Measurements from ENCODE around the gene ACACA.

Gene ACACA

GRCh38 chr17:37134050-37134449 is 272.6 kb downstream of the ACACA start:
- DNase-seq (ENCODE audit: low read depth in 2 of 2) = no peak

GRCh38 chr17:37133136-37133535 is 273.5 kb downstream of the ACACA start:
- no peak for DNase-seq (ENCODE audit: low read depth in 2 of 2)

- no peak for DNase-seq (ENCODE audit: low read depth in 2 of 2)
Measured at GRCh38 chr17:37131669-37132611, 274.7 kb downstream of the ACACA start.

GRCh38 chr17:37130984-37131446 is 275.6 kb downstream of the ACACA start:
- no peak for DNase-seq (ENCODE audit: low read depth in 2 of 2)

GRCh38 chr17:37124821-37125173 is 281.8 kb downstream of the ACACA start:
- DNase-seq (ENCODE audit: low read depth in 2 of 2) = no peak

GRCh38 chr17:37123941-37124820 is 282.5 kb downstream of the ACACA start:
- DNase-seq (ENCODE audit: low read depth in 2 of 2) = no peak

- DNase-seq (ENCODE audit: low read depth in 2 of 2) = no peak
Measured at GRCh38 chr17:37123386-37123785, 283.2 kb downstream of the ACACA start.

- no peak for DNase-seq (ENCODE audit: low read depth in 2 of 2)
Measured at GRCh38 chr17:37121616-37122015, 285.0 kb downstream of the ACACA start.

- no peak for DNase-seq (ENCODE audit: low read depth in 2 of 2)
Measured at GRCh38 chr17:37118366-37119137, 288.1 kb downstream of the ACACA start.

- DNase-seq (ENCODE audit: low read depth in 2 of 2) = no peak
Measured at GRCh38 chr17:37117373-37118142, 289.1 kb downstream of the ACACA start.

- no peak for DNase-seq (ENCODE audit: low read depth in 2 of 2)
Measured at GRCh38 chr17:37116671-37117185, 289.9 kb downstream of the ACACA start.

GRCh38 chr17:37111329-37111728 is 295.3 kb downstream of the ACACA start:
- no peak for DNase-seq (ENCODE audit: low read depth in 2 of 2)

GRCh38 chr17:37110746-37111145 is 295.9 kb downstream of the ACACA start:
- no peak for DNase-seq (ENCODE audit: low read depth in 2 of 2)

- no peak for DNase-seq (ENCODE audit: low read depth in 2 of 2)
Measured at GRCh38 chr17:37109731-37110710, 296.6 kb downstream of the ACACA start.

GRCh38 chr17:37109106-37109505 is 297.5 kb downstream of the ACACA start:
- no peak for DNase-seq (ENCODE audit: low read depth in 2 of 2)

- no peak for DNase-seq (ENCODE audit: low read depth in 2 of 2)
Measured at GRCh38 chr17:37107406-37108083, 299.1 kb downstream of the ACACA start.

- DNase-seq (ENCODE audit: low read depth in 2 of 2) = no peak
Measured at GRCh38 chr17:37106049-37106448, 300.6 kb downstream of the ACACA start.

GRCh38 chr17:37103231-37103630 is 303.4 kb downstream of the ACACA start:
- no peak for DNase-seq (ENCODE audit: low read depth in 2 of 2)

- no peak for DNase-seq (ENCODE audit: low read depth in 2 of 2)
Measured at GRCh38 chr17:37101306-37101705, 305.3 kb downstream of the ACACA start.
